Hepatocyte (in vitro differentiated cells): ENCODE data around the gene DCST2. TPM values are rescaled to one million over a fixed set of nuclear protein-coding genes. Genes with fewer than 3 reads are reported as not detected.

Experiments used
- DNase-seq: peaks from one replicate; pipeline ENCODE4 v3.0.0-alpha.2; 2016; ENCODE audit warnings: low spot score
- H2AFZ ChIP-seq: fragments of 200-600 bp; sonication (generic); 2 replicates; pipeline ENCODE4 v1.6.0; 2016; ENCODE audit warnings: antibody characterized with exemption, mild to moderate bottlenecking
- H3K27ac ChIP-seq: fragments of 200-600 bp; sonication (generic); 2 replicates; pipeline ENCODE4 v1.5.1; 2016; ENCODE audit warnings: mild to moderate bottlenecking
- H3K27me3 ChIP-seq: fragments of 200-600 bp; sonication (generic); 2 replicates; pipeline ENCODE4 v1.6.1; 2016
- H3K36me3 ChIP-seq: fragments of 200-600 bp; sonication (generic); replicated peaks from 2 replicates; pipeline ENCODE4 v1.5.1; 2016; ENCODE audit warnings: low read depth; ENCODE audit not compliant: insufficient read depth
- H3K4me1 ChIP-seq: fragments of 200-600 bp; sonication (generic); 2 replicates; pipeline ENCODE4 v1.5.1; 2016; ENCODE audit warnings: mild to moderate bottlenecking, moderate library complexity; ENCODE audit not compliant: insufficient read depth
- H3K4me2 ChIP-seq: fragments of 200-600 bp; sonication (generic); 2 replicates; pipeline ENCODE4 v1.6.0; 2016
- H3K4me3 ChIP-seq: fragments of 200-600 bp; sonication (generic); 2 replicates; pipeline ENCODE4 v1.5.1; 2016; ENCODE audit warnings: mild to moderate bottlenecking
- H3K79me2 ChIP-seq: fragments of 200-600 bp; sonication (generic); 2 replicates; pipeline ENCODE4 v1.6.0; 2017; ENCODE audit warnings: mild to moderate bottlenecking
- H3K9me2 ChIP-seq: fragments of 200-600 bp; sonication (generic); replicated peaks from 2 replicates; pipeline ENCODE4 v1.6.0; 2017; ENCODE audit warnings: mild to moderate bottlenecking; ENCODE audit not compliant: insufficient read depth
- H3K9me3 ChIP-seq: fragments of 200-600 bp; sonication (generic); 2 replicates; pipeline ENCODE4 v1.5.1; 2016; ENCODE audit warnings: low read depth, mild to moderate bottlenecking
- H4K20me1 ChIP-seq: fragments of 200-600 bp; sonication (generic); 2 replicates; pipeline ENCODE4 v1.6.0; 2016; ENCODE audit warnings: mild to moderate bottlenecking; ENCODE audit not compliant: insufficient read depth, poor library complexity, severe bottlenecking
- CTCF ChIP-seq: fragments of 200-600 bp; sonication (generic); IDR thresholded peaks from 2 replicates; pipeline ENCODE4 v1.5.1; 2016; ENCODE audit warnings: antibody characterized with exemption, mild to moderate bottlenecking; ENCODE audit not compliant: poor library complexity
- EZH2 ChIP-seq: fragments of 200-600 bp; sonication (generic); IDR thresholded peaks from 2 replicates; pipeline ENCODE4 v1.6.1; 2016; ENCODE audit warnings: antibody characterized with exemption, mild to moderate bottlenecking, borderline replicate concordance
- EZH2phosphoT487 ChIP-seq: fragments of 200-600 bp; sonication (generic); IDR thresholded peaks from one replicate; pipeline ENCODE4 v1.6.1; 2018; ENCODE audit warnings: antibody characterized with exemption, mild to moderate bottlenecking, low read depth, moderate library complexity; ENCODE audit not compliant: unreplicated experiment, severe bottlenecking
- WGBS: methylation state at CpG from one replicate; pipeline ENCODE4 v1.1.6; 2016; ENCODE audit warnings: low lambda C conversion rate; ENCODE audit errors: missing lambda C conversion rate; 5-methylcytosine and 5-hydroxymethylcytosine counted together
- polyA plus RNA-seq: library from polyadenylated mRNA; unstranded; fragments of >200 nt; fragmentation: Nextera tagmentation; extraction: Ambion mirVana; gene quantifications from 2 replicates; pipeline ENCODE4 v1.2.1, GENCODE V29; 2016
- total RNA-seq: library from RNA; depleted of rRNA; stranded (reverse); fragments of >200 nt; gene quantifications from 2 replicates; pipeline ENCODE4 v1.2.3, GENCODE V29; 2014

DCST2 gene
- total and polyA plus RNA-seq, 2 experiments from 2014 or later: 0.47 to 1.6 TPM

GRCh38 chr1:155009221-155009711 is 24.3 kb downstream of the DCST2 start:
- Histone ChIP-seq H3K27me3 (no peaks in the 10 kb centered on the region), H3K36me3 (no peaks in the 10 kb centered on the region), H3K27ac (peak overlapping the region; percentile 28), H3K4me1 (peaks cover 37% of the 10 kb centered on the region), H3K9me2 (no peaks in the 10 kb centered on the region), H4K20me1 (peaks cover 15% of the 10 kb centered on the region), H3K9me3 (no peaks in the 10 kb centered on the region), H3K4me3 (no peak overlapping the region), H3K4me2 (peak overlapping the region; percentile 65), H3K79me2 (peaks cover 78% of the 10 kb centered on the region), H2AFZ (no peak overlapping the region)
- WGBS: 95% methylated on average over 8 of the region's 12 CpGs
- DNase-seq: no peak
- TF ChIP-seq EZH2phosphoT487: no peak
- no peak for TF ChIP-seq CTCF
- TF ChIP-seq EZH2: no peak

- Histone ChIP-seq H3K4me1 (peaks cover 37% of the 10 kb centered on the region), H3K27me3 (no peaks in the 10 kb centered on the region), H2AFZ (no peak overlapping the region), H3K4me3 (no peak overlapping the region), H3K9me3 (no peaks in the 10 kb centered on the region), H3K27ac (peak overlapping the region; percentile 28), H3K4me2 (peak overlapping the region; percentile 65), H4K20me1 (peaks cover 18% of the 10 kb centered on the region), H3K79me2 (peaks cover 86% of the 10 kb centered on the region), H3K9me2 (no peaks in the 10 kb centered on the region), H3K36me3 (no peaks in the 10 kb centered on the region)
- 84% methylated on average over 6 of the region's 16 CpGs for WGBS
- DNase-seq: no peak
- TF ChIP-seq EZH2phosphoT487 (no peak), EZH2 (no peak), CTCF (no peak)
Measured at GRCh38 chr1:155008015-155008941, 25.3 kb downstream of the DCST2 start.

GRCh38 chr1:155007251-155007828 is 26.2 kb downstream of the DCST2 start:
- H3K79me2 ChIP-seq: peaks cover 88% of the 10 kb centered on the region
- TF ChIP-seq EZH2: no peak
- no peak for TF ChIP-seq CTCF
- TF ChIP-seq EZH2phosphoT487: no peak
- H2AFZ ChIP-seq: no peak overlapping the region
- H3K9me3 ChIP-seq: no peaks in the 10 kb centered on the region
- WGBS: 93% methylated on average over 3 of the region's 6 CpGs
- no peaks in the 10 kb centered on the region for H3K36me3 ChIP-seq
- H3K9me2 ChIP-seq: no peaks in the 10 kb centered on the region
- H4K20me1 ChIP-seq: peaks cover 13% of the 10 kb centered on the region
- peak overlapping the region; percentile 65 for H3K4me2 ChIP-seq
- H3K27ac ChIP-seq: no peak overlapping the region
- H3K27me3 ChIP-seq: no peaks in the 10 kb centered on the region
- H3K4me1 ChIP-seq: peaks cover 37% of the 10 kb centered on the region
- DNase-seq: no peak
- no peak overlapping the region for H3K4me3 ChIP-seq
